ENCODE measurements around the gene SURF1. TPM values are rescaled to one million over a fixed set of nuclear protein-coding genes. Genes with fewer than 3 reads are reported as not detected.
"Not testable (repeated sequence)": the region's sequence is repeated elsewhere in the genome, so short reads cannot be mapped to it uniquely, and the experiment has no call there.

Gene SURF1
- total RNA-seq, 1 donor from 2014 or later = 44.5 TPM

- Histone ChIP-seq H3K4me3 (ENCODE audit: low read depth, low read length) (no peak overlapping the region), H3K27me3 (ENCODE audit: control insufficient read depth, insufficient read depth, low read length) (no peaks in the 10 kb centered on the region), H3K36me3 (ENCODE audit: control insufficient read depth, insufficient read depth, low read length) (peaks cover 22% of the 10 kb centered on the region)
- no peak for TF ChIP-seq CTCF (IDR thresholded peaks at IDR 0.05; ENCODE audit: insufficient read depth, low read length, severe bottlenecking)
- FAIRE-seq (no peak), DNase-seq (ENCODE audit: low read depth) (no peak)
These were observed 23.3 kb downstream of the SURF1 start for GRCh38 chr9:133333011-133333410.

- Histone ChIP-seq H3K4me3 (ENCODE audit: low read depth, low read length) (no peak overlapping the region), H3K27me3 (ENCODE audit: control insufficient read depth, insufficient read depth, low read length) (no peaks in the 10 kb centered on the region), H3K36me3 (ENCODE audit: control insufficient read depth, insufficient read depth, low read length) (peaks cover 22% of the 10 kb centered on the region)
- DNase-seq (ENCODE audit: low read depth) (no peak), FAIRE-seq (no peak)
- TF ChIP-seq CTCF (IDR thresholded peaks at IDR 0.05; ENCODE audit: insufficient read depth, low read length, severe bottlenecking) = no peak
These were observed 23.9 kb downstream of the SURF1 start for GRCh38 chr9:133332381-133332730.

- Histone ChIP-seq H3K4me3 (ENCODE audit: low read depth, low read length) (no peak overlapping the region), H3K27me3 (ENCODE audit: control insufficient read depth, insufficient read depth, low read length) (no peaks in the 10 kb centered on the region), H3K36me3 (ENCODE audit: control insufficient read depth, insufficient read depth, low read length) (peaks cover 22% of the 10 kb centered on the region)
- no peak for TF ChIP-seq CTCF (IDR thresholded peaks at IDR 0.05; ENCODE audit: insufficient read depth, low read length, severe bottlenecking)
- no peak for DNase-seq (ENCODE audit: low read depth)
- no peak for FAIRE-seq
These were observed 24.5 kb downstream of the SURF1 start for GRCh38 chr9:133331641-133332380.

GRCh38 chr9:133331221-133331620 lies 25.1 kb downstream of the SURF1 start:
- H3K27me3 ChIP-seq (ENCODE audit: control insufficient read depth, insufficient read depth, low read length) = no peaks in the 10 kb centered on the region
- no peak for DNase-seq (ENCODE audit: low read depth)
- no peak overlapping the region for H3K4me3 ChIP-seq (ENCODE audit: low read depth, low read length)
- peaks cover 22% of the 10 kb centered on the region for H3K36me3 ChIP-seq (ENCODE audit: control insufficient read depth, insufficient read depth, low read length)
- TF ChIP-seq CTCF (IDR thresholded peaks at IDR 0.05; ENCODE audit: insufficient read depth, low read length, severe bottlenecking) = no peak
- FAIRE-seq = no peak

GRCh38 chr9:133329306-133330156 lies 26.8 kb downstream of the SURF1 start:
- peak; percentile 55 for TF ChIP-seq CTCF (IDR thresholded peaks at IDR 0.05; ENCODE audit: insufficient read depth, low read length, severe bottlenecking)
- DNase-seq (ENCODE audit: low read depth); FAIRE-seq; H3K27me3 ChIP-seq (ENCODE audit: control insufficient read depth, insufficient read depth, low read length); H3K4me3 ChIP-seq (ENCODE audit: low read depth, low read length): not testable (repeated sequence)
- peaks cover 22% of the 10 kb centered on the region for H3K36me3 ChIP-seq (ENCODE audit: control insufficient read depth, insufficient read depth, low read length)

All from bronchial epithelial cell (primary cell).